OCI-LY7 (cell line): ENCODE data around the gene R3HDM4. TPM values are rescaled to one million over a fixed set of nuclear protein-coding genes. Genes with fewer than 3 reads are reported as not detected.

ENCODE experiments used
- BruUV-seq: library from RNA; stranded (reverse); fragments of 400-500 nt; replicated peaks from 2 replicates; lab custom pipeline; 2021; lab: Mats Ljungman, UMichigan
- CTCF ChIA-PET: fragments of 300-600 bp; sonication (Branson Sonifier 250); formaldehyde crosslinking; loops from one replicate; lab custom pipeline; 2022; ENCODE audit warnings: antibody characterized with exemption; ENCODE audit not compliant: unreplicated experiment; lab: Charles Lee
- POLR2A ChIA-PET: fragments of 300-600 bp; sonication (Branson Sonifier 250); formaldehyde crosslinking; loops from one replicate; lab custom pipeline; 2022; ENCODE audit warnings: antibody characterized with exemption; lab: Charles Lee
- DNase-seq: peaks from one replicate; pipeline ENCODE4 v3.0.0-alpha.2; 2015; ENCODE audit warnings: low spot score
- H2AFZ ChIP-seq: fragments of 200-600 bp; sonication (generic), shearing (Covaris generic); 2 replicates; pipeline ENCODE4 v1.6.1; 2014; ENCODE audit warnings: mild to moderate bottlenecking, antibody characterized with exemption, low read length, moderate library complexity
- H3K27ac ChIP-seq: fragments of 200-600 bp; sonication (generic); 2 replicates; pipeline ENCODE4 v1.5.1; 2014; ENCODE audit warnings: mixed run types, low read depth, mild to moderate bottlenecking, moderate library complexity, low read length, inconsistent platforms; ENCODE audit not compliant: poor library complexity, severe bottlenecking
- H3K36me3 ChIP-seq: fragments of 200-600 bp; sonication (generic); 2 replicates; pipeline ENCODE4 v1.6.1; 2014; ENCODE audit warnings: mild to moderate bottlenecking, antibody characterized with exemption, low read length, moderate library complexity, mixed read lengths; ENCODE audit not compliant: insufficient read depth
- H3K4me1 ChIP-seq: fragments of 200-600 bp; sonication (generic); 2 replicates; pipeline ENCODE4 v1.5.1; 2014; ENCODE audit warnings: mild to moderate bottlenecking, low read length; ENCODE audit not compliant: insufficient read depth, poor library complexity, severe bottlenecking
- H3K4me2 ChIP-seq: fragments of 200-600 bp; sonication (generic); 2 replicates; pipeline ENCODE4 v1.6.1; 2014; ENCODE audit warnings: mild to moderate bottlenecking, low read length
- H3K4me3 ChIP-seq: fragments of 200-600 bp; sonication (generic); 2 replicates; pipeline ENCODE4 v1.5.1; 2014; ENCODE audit warnings: mild to moderate bottlenecking, low read depth, low read length; ENCODE audit not compliant: poor library complexity, severe bottlenecking
- H3K79me2 ChIP-seq: fragments of 200-600 bp; sonication (generic); 2 replicates; pipeline ENCODE4 v1.6.1; 2016; ENCODE audit warnings: low read depth, mild to moderate bottlenecking, low read length, moderate library complexity, mixed read lengths; ENCODE audit not compliant: insufficient read depth
- H3K9me2 ChIP-seq: fragments of 200-600 bp; sonication (generic); 2 replicates; pipeline ENCODE4 v1.6.1; 2016; ENCODE audit warnings: mild to moderate bottlenecking, low read length, mixed read lengths; ENCODE audit not compliant: insufficient read depth
- H3K9me3 ChIP-seq: fragments of 200-600 bp; sonication (generic); 2 replicates; pipeline ENCODE4 v1.6.1; 2014; ENCODE audit warnings: mild to moderate bottlenecking, mixed run types, low read length, mixed read lengths
- H4K20me1 ChIP-seq: fragments of 200-600 bp; sonication (generic); 2 replicates; pipeline ENCODE4 v1.6.1; 2014; ENCODE audit warnings: mild to moderate bottlenecking, antibody characterized with exemption, low read length, moderate library complexity, mixed read lengths; ENCODE audit not compliant: insufficient read depth
- EZH2phosphoT487 ChIP-seq: fragments of 200-600 bp; sonication (generic); IDR thresholded peaks from 2 replicates; pipeline ENCODE4 v1.6.1; 2018; ENCODE audit warnings: low read depth, borderline replicate concordance, mild to moderate bottlenecking, mixed run types, antibody characterized with exemption, low read length, moderate library complexity, mixed read lengths
- intact Hi-C: fragments of 100-400 bp; cut with micrococcal nuclease; formaldehyde crosslinking; loops from one replicate; pipeline ENCODE4 v1.10.0; 2022; ENCODE audit not compliant: unreplicated experiment
- total RNA-seq, 2 experiments: library from RNA; depleted of rRNA in 1 of 2; stranded (reverse); fragments of >200 nt in 1 of 2; shearing (Covaris generic) in 1 of 2; gene quantifications; 2 replicates each; pipeline ENCODE4 v1.2.3, GENCODE V29; 2014 to 2022
- TF ChIP-seq, protein P1 (sequence below): fragments of 200-600 bp; sonication (generic); conservative IDR thresholded peaks from 2 replicates; pipeline ENCODE4 v1.5.1; 2014; ENCODE audit warnings: mild to moderate bottlenecking, antibody characterized with exemption, low read length, moderate library complexity, mixed read lengths

Gene R3HDM4
- total RNA-seq, 2 experiments from 2014 or later, result 43.5 to 64.9 TPM

DNA sequence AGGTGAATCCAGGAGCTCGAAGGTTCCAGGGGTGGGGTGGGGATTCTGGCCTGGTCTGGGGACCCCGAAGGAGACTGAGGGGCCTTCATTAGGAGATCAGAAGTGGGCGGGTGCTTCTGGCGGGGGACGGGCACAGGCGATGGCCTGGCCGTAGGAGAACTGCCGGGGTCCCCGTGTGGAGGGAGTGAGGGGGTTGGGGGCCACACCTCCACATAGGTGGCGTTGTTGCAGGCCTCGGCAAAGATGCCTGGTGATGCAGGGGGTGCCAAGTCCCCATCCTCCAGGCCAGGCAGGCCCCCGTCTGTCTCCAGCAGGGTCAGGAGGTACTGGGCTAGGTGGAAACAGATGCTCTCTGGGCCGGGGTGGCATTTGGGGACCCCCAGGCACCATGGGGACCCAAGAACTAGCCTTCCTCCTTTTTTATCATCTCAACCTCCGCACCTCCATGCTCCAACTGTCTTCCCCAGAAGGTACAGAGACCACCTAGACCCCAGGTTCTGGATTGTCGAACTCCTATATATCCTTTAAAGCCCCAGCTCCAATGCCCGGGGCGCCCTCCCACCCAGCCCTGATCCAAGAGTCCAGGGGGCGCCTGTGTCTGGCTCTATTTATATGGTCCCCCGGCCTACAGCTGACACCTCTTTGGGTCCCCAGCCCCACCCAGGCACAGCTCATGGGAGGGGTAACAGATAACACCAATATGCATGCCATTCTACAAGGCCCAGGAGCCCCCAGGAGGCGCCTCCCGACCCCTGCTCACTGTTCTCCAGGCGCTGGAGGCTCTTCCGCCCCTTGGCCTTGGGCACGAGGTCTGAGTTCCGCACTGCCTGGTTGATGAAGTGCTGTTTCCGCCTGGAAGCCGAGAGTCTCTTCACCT lies 11.6 kb downstream of the R3HDM4 start:
- Histone ChIP-seq H3K4me1 (peaks cover 34% of the 10 kb centered on the region), H3K27ac (no peak overlapping the region), H3K9me3 (no peaks in the 10 kb centered on the region), H3K36me3 (peaks cover 17% of the 10 kb centered on the region; the same call in 1 of the 2 replicates), H3K4me3 (no peak overlapping the region), H3K79me2 (no peaks in the 10 kb centered on the region), H3K4me2 (no peak overlapping the region), H4K20me1 (no peaks in the 10 kb centered on the region), H3K9me2 (no peaks in the 10 kb centered on the region), H2AFZ (no peak overlapping the region)
- intact Hi-C loops, result no loop called here
- DNase-seq, result no peak
- no TSS peak for BruUV-seq
- no peak for TF ChIP-seq EZH2phosphoT487
- TF ChIP-seq, protein P1, sequence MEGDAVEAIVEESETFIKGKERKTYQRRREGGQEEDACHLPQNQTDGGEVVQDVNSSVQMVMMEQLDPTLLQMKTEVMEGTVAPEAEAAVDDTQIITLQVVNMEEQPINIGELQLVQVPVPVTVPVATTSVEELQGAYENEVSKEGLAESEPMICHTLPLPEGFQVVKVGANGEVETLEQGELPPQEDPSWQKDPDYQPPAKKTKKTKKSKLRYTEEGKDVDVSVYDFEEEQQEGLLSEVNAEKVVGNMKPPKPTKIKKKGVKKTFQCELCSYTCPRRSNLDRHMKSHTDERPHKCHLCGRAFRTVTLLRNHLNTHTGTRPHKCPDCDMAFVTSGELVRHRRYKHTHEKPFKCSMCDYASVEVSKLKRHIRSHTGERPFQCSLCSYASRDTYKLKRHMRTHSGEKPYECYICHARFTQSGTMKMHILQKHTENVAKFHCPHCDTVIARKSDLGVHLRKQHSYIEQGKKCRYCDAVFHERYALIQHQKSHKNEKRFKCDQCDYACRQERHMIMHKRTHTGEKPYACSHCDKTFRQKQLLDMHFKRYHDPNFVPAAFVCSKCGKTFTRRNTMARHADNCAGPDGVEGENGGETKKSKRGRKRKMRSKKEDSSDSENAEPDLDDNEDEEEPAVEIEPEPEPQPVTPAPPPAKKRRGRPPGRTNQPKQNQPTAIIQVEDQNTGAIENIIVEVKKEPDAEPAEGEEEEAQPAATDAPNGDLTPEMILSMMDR, result no peak
- POLR2A ChIA-PET, result interaction anchor here (0.6 kb wide), 1 partner anchor 44 kb away, joined by 3 read pairs; no protein-coding TSS in a partner anchor
- CTCF ChIA-PET, result no interaction called here

DNA sequence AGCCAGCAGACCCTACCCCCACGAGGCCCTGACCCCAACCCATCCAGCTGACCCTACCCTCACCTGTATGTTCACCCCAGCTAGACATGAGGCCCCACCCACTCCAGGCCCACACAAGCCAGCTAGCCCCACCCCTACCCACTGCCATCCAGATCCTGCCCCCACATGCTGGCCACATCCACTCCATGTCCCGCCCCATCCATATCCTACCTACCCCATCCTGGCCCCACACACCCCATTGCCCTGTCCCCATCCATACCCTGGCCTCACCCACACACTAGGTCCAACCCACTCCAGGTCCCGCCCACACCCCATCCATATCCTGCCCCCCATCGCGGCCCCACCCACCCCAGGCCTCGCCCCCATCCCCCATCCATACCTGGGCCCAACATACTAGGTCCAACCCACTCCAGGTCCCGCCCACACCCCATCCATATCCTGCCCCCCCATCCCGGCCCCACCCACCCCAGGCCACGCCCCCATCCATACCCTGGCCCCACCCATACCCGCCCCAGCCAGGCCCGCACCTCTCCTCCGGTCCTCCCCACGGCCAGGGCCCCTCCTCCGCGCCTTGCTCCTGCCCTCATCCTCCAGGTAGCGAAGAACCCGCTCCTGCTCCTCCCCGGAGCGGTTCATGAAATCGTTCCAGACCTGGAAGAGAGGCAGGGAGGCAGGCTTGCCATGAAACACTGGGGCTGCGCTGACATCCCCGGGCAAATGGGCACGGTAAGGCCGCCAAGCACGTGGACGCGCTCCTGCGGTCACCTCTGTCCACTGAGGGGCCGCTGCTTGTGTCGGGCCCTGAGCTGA lies 12.5 kb downstream of the R3HDM4 start:
- Histone ChIP-seq H3K27ac (no peak overlapping the region), H3K4me3 (no peak overlapping the region)
- DNase-seq, result peak; percentile 54

More for the DNA sequence above, 12.5 kb downstream of the R3HDM4 start:
- intact Hi-C loops, result no loop called here
- no peak overlapping the region for H2AFZ ChIP-seq
- peaks cover 24% of the 10 kb centered on the region for H3K4me1 ChIP-seq
- TF ChIP-seq, protein P1, result no peak
- TF ChIP-seq EZH2phosphoT487, result no peak
- H3K9me3 ChIP-seq, result no peaks in the 10 kb centered on the region
- H3K79me2 ChIP-seq, result no peaks in the 10 kb centered on the region
- no peaks in the 10 kb centered on the region for H3K9me2 ChIP-seq
- POLR2A ChIA-PET, result no interaction called here
- H3K4me2 ChIP-seq, result no peak overlapping the region
- peaks cover 17% of the 10 kb centered on the region; the same call in 1 of the 2 replicates for H3K36me3 ChIP-seq
- H4K20me1 ChIP-seq, result no peaks in the 10 kb centered on the region
- CTCF ChIA-PET, result interaction anchor here (0.5 kb wide), 1 partner anchor 109 kb away, joined by 3 read pairs; no protein-coding TSS in a partner anchor
- BruUV-seq, result no TSS peak
